WTC11 (cell line): ENCODE data around the gene COIL.

Experiments used
- ATF3 ChIP-seq: sonication (generic); formaldehyde crosslinking; conservative IDR thresholded peaks from 2 replicates; pipeline ENCODE4 v1.8.1; 2022; ENCODE audit warnings: mild to moderate bottlenecking, missing genetic modification reagents
- CTCF ChIP-seq: fragments of 200-600 bp; IDR thresholded peaks from 2 replicates; pipeline ENCODE4 v1.8.0; 2022; ENCODE audit warnings: antibody characterized with exemption
- E2F4 ChIP-seq: sonication (generic); formaldehyde crosslinking; IDR thresholded peaks from 2 replicates; pipeline ENCODE4 v1.8.1; 2022; ENCODE audit warnings: low read depth, mild to moderate bottlenecking, moderate library complexity, missing genetic modification reagents, borderline replicate concordance
- E2F5 ChIP-seq: sonication (generic); formaldehyde crosslinking; IDR thresholded peaks from 2 replicates; pipeline ENCODE4 v1.8.1; 2022; ENCODE audit warnings: mild to moderate bottlenecking, moderate library complexity, missing genetic modification reagents
- ETV6 ChIP-seq: sonication (generic); formaldehyde crosslinking; IDR thresholded peaks from 2 replicates; pipeline ENCODE4 v1.8.1; 2022; ENCODE audit warnings: mild to moderate bottlenecking, missing genetic modification reagents
- IRF2 ChIP-seq: sonication (generic); formaldehyde crosslinking; IDR thresholded peaks from 2 replicates; pipeline ENCODE4 v1.8.0; 2022; ENCODE audit warnings: low read depth, missing genetic modification reagents, borderline replicate concordance
- JUN ChIP-seq: sonication (generic); formaldehyde crosslinking; IDR thresholded peaks from 2 replicates; pipeline ENCODE4 v1.8.0; 2023; ENCODE audit warnings: mild to moderate bottlenecking, missing genetic modification reagents
- PRRX2 ChIP-seq: fragments of 250-450 bp; sonication (Bioruptor Pico); IDR thresholded peaks from 2 replicates; pipeline ENCODE4 v1.8.0; 2021; ENCODE audit warnings: mild to moderate bottlenecking
- SP1 ChIP-seq: sonication (generic); formaldehyde crosslinking; conservative IDR thresholded peaks from 2 replicates; pipeline ENCODE4 v1.8.1; 2022; ENCODE audit warnings: missing genetic modification reagents
- ZSCAN18 ChIP-seq: fragments of 250-450 bp; sonication (Bioruptor Pico); IDR thresholded peaks from 2 replicates; pipeline ENCODE4 v2.1.2; 2022; ENCODE audit warnings: mild to moderate bottlenecking, moderate library complexity

GRCh38 chr17:56936697-56937322 lies 24.0 kb downstream of the COIL start:
- TF ChIP-seq ATF3 (CRISPR knock-in tag): no peak
- TF ChIP-seq CTCF: no peak
- no peak for TF ChIP-seq ETV6
- TF ChIP-seq SP1 (CRISPR knock-in tag): no peak
- no peak for TF ChIP-seq E2F5 (CRISPR knock-in tag)
- no peak for TF ChIP-seq ZSCAN18 (CRISPR knock-in tag)
- no peak for TF ChIP-seq E2F4 (CRISPR knock-in tag)
- TF ChIP-seq JUN (CRISPR knock-in tag): no peak
- TF ChIP-seq PRRX2 (CRISPR knock-in tag): no peak
- no peak for TF ChIP-seq IRF2 (CRISPR knock-in tag)
